HG02642 (cell line): ENCODE data around the gene PACRG.

Experiments used
- ATAC-seq: cut with Tn5 transposase; IDR thresholded peaks from one replicate; pipeline ENCODE4 v1.9.1; 2021; ENCODE audit warnings: mild to moderate bottlenecking; ENCODE audit not compliant: unreplicated experiment, poor library complexity

PACRG gene

GRCh38 chr6:163187606-163188005, 459.8 kb downstream of the PACRG start:
- no peak for ATAC-seq

- no peak for ATAC-seq
Observed at GRCh38 chr6:163188746-163189145, 461.0 kb downstream of the PACRG start.

- no peak for ATAC-seq
Observed at GRCh38 chr6:163189609-163190008, 461.8 kb downstream of the PACRG start.

DNA sequence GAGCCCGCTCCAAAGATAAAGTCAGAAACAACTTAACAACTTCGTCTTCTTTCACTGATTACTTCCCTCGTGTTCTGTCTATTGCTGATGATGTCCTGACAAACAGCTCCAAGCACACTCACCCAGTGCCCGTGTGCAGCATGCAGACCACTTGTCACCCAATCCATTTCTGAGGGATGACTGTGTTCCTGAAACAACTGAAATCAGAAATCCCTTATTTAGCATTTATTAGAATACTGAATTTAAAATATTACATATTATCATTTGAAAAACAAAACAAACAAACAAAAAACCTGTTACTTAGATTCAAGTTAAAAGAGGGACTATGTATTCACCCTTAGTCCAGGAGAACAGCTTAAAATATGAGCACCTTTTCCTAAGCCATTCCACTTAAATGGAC, 463.0 kb downstream of the PACRG start:
- ATAC-seq: no peak

- ATAC-seq: no peak
Observed at GRCh38 chr6:163191704-163192537, 464.1 kb downstream of the PACRG start.

DNA sequence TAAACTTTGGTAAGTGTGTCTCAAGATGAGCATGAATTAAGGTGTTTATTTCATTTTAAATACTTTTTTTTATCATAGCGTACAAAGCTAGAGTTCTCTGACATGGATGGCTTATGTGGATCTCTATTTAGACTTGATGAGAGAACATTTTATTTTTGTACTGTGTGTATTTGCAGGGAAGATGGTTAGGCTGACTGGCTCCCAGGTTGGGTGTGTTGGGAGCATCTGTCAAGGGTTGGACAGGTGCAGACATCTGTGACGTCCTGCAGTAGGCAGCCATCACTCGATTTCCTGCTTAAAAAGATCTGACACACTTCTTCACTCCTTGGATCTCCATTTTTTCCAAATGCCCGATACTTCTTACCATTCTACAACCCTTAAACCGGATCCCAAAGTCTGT, 464.8 kb downstream of the PACRG start:
- no peak for ATAC-seq

DNA sequence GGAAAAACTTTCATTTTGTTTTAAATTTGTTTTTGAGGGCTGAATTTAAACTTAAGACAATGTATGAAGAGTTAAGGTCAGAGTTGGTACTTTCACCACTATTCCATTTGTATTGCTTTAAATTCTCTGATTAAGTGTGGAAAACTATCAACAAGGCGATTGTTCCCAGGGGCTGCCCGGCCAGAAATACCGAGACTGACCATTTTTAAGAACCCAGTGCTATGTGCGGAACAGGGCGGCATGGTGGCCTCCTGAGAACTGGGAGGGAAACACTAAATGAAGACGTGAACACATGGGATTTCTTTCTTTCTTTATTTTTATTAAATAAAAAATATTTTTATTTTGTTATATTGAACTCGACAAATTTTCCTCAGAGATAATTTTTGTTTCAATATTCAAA, 465.6 kb downstream of the PACRG start:
- ATAC-seq: no peak

DNA sequence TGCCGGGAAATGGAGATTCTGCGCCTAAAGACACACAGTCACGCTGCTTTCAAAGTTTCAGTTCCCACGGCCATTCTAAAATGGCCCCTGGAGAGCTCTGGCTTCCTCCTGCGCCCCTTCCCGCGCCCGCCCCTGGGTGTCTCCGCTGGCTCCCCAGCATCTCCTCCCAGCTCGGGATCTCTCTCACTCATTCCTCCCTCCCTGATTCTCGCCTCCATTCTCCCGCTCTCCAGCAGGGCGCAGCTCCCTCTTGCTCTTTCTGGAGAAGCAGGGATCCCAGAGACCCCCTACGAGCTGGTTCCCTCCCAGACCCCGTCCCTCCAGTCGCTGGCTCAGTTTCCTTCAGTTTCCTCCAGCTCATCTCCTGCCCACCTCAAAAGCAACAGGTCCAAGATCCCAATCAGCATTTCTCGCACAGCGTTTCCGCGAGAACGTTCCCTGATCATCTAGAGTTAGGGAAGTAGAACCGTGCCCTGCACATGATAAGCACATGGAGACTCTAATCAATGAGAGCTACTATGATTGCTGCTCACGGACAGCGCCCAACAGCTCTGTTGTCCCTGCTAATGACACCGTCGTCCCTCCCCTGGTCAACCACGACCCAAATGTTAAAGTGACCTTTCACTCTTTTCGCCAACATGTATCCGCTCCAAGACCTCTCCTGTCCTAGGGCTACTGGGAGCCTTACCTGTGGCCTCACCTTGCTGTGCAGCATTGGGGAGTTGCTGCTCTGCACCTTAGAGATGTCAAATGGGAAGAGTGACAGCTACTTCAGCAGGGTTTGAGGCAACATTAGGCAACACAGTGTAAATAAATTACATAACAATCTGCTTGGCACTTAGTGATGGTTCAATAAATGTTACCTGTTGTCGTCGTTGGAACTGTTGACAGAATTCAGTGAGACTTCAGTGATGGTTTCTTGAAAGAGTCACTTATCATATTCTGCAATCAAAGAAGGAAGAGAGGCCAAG, 468.2 kb downstream of the PACRG start:
- no peak for ATAC-seq

- no peak for ATAC-seq
Observed at GRCh38 chr6:163197839-163198238, 470.1 kb downstream of the PACRG start.

DNA sequence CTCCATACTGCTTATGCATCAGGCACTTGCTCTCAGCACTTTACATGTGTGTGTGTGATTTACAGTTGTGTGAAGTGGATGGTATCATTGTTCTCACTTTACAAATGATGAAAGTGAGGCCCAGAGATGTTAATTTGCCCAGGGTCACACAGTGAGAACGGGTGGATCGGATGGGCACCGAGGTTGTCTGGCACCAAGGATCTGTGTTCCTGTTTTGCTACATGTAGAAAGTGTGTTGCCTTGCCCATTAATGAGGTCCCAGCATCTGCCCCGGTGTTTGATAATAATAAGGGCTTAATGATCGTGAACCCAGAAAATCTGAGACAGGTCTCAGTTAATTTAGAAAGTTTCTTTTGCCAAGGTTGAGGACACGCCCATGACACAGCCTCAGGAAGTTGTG, 470.6 kb downstream of the PACRG start:
- ATAC-seq: no peak

DNA sequence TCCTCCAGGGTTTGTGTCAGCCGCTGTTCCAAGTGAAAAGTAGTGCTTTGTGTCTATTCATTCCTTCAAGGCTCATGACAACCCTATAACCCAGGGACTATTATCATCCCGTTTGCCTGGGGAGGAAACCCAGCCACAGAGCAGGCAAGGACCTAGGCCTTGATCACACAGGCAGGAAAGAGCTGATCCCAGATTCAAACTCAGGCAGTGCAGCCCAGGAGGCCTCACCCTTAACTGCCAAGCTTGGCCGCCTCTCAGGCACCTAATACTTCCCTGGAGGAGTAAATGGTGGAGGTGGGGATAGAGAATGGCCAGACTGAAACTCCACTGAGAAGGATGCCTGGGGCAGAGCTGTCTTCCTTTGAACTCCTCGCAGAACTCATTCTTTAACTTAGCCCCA, 471.6 kb downstream of the PACRG start:
- ATAC-seq: no peak

- ATAC-seq: no peak
Observed at GRCh38 chr6:163200289-163200688, 472.5 kb downstream of the PACRG start.

GRCh38 chr6:163200694-163201093, 472.9 kb downstream of the PACRG start:
- no peak for ATAC-seq

DNA sequence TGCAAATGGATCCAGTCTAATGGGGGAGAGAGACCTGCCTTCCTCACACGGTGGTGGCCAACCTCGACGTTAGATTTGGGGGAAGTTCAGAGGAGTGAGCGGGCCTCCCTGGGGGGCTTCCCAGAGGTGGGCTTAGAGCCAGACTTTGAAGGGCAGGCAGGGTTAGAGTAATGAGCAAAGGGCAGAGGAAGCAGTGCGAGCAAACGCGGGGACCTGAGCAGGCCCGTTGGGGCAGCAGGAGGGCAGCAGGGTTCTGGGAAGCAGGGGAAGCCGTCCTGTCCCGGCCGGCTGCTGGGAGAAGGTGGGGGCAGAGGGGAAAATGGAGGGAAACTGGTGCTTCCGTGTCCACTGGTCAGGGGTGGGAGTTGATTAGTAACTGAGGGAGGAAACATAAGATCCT, 474.1 kb downstream of the PACRG start:
- ATAC-seq: no peak

DNA sequence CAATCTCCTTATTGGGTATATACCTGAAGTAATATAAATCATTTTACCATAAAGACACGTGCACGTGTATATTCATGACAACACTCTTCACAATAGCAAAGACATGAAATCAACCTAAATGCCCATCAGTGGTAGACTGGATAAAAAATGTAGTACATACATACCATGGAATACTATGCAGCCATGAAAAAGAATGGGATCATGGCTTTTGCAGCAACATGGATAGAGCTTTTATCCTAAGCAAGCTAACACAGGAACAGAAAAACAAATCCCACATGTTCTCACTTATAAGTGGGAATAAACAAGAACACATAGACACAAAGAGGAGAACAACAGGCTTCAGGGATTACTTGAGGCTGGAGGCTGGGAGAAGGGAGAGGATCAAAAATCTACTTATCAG, 478.4 kb downstream of the PACRG start:
- ATAC-seq: no peak

DNA sequence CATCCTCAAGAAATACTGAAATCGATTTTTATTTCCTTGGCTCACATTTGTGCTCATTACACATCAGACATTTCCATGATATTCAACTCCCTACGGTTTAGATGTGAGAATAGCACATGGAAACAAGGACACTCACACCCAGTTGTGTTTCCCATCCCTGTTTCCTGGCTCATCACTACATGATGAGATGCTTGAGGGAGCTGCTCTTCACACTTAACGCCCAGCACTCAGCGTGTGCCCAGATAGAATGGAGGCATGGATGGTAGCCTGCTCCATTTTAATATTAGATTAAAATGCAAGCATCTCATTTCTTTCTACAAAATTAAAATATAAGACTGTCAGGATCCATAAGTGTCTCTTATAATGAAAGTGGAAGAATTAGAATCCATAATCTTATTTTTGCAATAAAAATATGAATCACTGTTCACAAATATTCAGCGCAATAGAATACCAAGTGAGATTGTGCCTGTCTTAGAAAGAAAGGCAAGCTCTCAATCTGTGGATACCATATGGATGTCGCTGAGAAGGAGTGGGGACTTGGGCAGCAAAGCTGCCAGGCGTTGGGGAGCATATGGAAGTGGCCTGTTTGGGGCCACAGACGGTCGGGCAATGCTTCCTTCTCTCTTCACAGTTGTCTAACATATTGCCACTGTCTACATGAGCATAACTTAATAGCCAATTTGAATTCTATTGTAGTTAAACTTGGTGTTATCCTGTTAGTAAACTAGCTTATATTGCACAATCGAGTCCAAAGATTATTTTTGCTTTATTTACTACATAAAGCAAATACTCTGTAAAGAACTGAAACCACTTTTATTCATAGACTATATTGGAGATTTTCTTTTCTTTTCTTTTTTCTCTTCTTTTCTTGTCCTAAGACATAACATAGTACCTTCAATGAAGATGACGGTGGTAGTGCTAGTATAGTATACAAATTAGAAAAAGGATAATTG, 479.9 kb downstream of the PACRG start:
- no peak for ATAC-seq

DNA sequence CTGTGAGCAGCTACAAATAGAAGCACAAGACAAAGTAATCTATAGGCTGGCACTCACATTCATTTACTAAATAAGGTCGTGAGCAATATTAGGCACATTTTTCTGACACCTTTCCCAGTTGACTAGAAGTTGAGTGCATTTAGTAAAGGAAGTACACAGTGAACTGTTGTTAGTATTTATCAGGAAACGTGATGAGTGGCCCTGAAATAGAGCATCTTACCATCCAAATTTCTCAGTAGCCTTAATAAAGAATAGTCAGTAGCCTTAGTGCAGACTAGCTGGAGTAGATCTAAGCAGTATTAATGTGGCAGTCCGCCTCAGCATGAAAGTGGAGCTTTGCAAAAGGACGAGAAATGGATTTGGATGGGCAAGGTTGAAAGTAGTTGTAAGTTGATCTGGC, 481.2 kb downstream of the PACRG start:
- ATAC-seq: no peak

GRCh38 chr6:163212123-163212522, 484.3 kb downstream of the PACRG start:
- no peak for ATAC-seq

DNA sequence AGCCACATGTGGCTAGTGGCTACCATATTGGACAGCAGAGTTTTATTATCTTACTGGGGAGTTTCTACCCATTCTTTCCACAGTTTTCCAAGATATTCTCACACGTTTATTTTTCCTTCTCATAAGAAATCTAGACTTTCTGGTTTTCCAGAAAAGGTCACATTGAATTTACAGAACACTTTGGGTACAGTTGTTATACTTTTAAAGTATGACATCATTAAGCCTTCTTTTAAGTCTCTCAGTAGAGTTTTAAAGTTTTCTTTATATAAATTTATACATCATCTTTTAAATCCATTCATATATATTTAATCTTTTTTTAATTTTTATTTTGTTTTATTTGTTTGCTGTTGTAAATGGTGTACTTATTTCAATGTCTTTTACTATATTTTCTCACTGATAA, 486.5 kb downstream of the PACRG start:
- no peak for ATAC-seq

GRCh38 chr6:163218361-163218894, 490.7 kb downstream of the PACRG start:
- no peak for ATAC-seq
